HG03095 (cell line): Measurements from ENCODE around the gene NHLRC3.
"Not testable (repeated sequence)": the region's sequence is repeated elsewhere in the genome, so short reads cannot be mapped to it uniquely, and the experiment has no call there.

Experiments
- ATAC-seq: cut with Tn5 transposase; IDR thresholded peaks from one replicate; pipeline ENCODE4 v1.9.1; 2021; ENCODE audit warnings: moderate library complexity; ENCODE audit not compliant: unreplicated experiment

Gene NHLRC3, protein sequence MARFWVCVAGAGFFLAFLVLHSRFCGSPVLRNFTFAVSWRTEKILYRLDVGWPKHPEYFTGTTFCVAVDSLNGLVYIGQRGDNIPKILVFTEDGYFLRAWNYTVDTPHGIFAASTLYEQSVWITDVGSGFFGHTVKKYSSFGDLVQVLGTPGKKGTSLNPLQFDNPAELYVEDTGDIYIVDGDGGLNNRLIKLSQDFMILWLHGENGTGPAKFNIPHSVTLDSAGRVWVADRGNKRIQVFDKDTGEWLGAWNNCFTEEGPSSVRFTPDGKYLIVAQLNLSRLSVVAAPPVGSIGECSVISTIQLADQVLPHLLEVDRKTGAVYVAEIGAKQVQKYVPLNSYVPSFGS

DNA sequence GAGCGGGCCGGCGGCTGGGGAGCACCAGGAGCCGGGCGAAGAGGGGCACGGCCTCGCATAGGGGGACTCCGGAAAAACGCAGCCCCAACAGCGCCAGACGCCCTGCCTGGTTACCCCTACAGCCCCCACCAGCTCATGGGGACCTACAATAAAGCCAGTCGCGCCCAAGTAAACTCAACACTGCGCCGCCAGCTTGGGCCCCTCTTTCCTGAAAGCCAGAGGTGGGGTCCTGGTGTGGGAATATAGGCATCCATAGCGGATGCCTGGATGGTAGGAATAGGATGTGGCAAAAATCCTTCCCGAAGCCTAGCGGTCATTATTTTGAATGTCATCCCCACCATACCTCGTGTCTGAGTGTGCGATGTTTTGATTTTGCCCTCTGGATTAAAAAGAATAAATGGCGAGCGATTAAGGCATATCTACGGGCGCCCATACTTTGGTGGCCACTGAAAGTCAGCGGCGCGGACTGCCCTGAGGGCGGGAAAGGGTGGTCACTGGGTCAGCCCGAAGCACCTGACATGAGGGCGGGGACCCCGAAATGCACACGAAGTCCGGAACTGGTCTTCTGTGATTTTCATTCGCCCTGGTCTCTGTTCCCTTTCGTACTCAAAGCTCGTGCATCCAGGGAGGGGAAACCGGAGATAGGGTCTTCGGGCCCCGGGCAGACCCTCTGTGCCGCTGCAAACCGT lies at the start of gene NHLRC3, which contains the start of gene PROSER1:
NHLRC3 (plus strand) TSS at position 577 of the 689 bp plus-strand sequence. CDS start 184 bp downstream, outside the sequence.
PROSER1 (minus strand) TSS at position 210 of the 689 bp plus-strand sequence. CDS start 847 bp downstream, outside the sequence.
- peak; percentile 70 for ATAC-seq

DNA sequence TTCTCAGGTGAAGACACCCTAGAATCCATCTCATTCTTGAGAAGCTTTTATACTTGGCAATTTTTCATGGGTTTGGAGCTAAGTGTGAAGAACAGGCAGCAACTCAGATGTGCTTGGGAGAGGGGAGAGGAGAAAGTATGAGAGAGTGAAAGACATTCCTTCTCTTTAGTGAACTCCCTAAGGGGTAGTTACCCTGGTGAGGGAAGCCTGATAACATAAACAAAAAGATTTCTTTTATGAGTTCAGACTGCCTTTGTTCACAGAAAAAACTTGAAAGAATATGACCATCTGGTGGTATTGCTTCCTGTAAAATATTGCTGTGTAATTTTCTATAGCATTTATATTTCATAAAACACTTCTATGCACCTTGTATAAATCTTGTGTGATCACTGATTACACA lies 47.6 kb upstream of the NHLRC3 start, which contains the start of gene STOML3:
STOML3 (minus strand) TSS at position 139 of the 400 bp plus-strand sequence; CDS start at position 29, 110 bp downstream.
- ATAC-seq: no peak

- ATAC-seq: no peak
Observed at GRCh38 chr13:38993381-38993780, 44.9 kb upstream of the NHLRC3 start.

DNA sequence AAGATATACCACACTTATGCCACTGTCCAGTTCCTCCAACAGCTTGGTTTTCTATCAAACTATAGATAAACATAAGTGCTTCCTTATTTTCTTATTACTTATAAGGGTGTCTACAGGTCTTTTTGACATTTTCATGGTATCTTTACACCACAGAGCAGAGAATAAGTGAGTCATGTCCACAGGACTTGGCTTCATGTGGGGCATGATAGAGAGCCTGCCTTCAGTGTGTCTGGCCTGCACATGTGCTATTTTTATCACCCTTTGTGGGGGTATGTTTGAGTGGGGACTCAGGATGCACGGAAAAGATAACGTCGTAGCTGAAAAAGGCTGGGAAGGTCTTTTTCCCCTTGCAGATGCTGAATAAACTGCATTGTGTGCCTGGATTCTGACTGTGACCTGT lies 39.5 kb upstream of the NHLRC3 start:
- ATAC-seq: no peak

- not testable (repeated sequence) for ATAC-seq
Observed at GRCh38 chr13:39006371-39007111, 31.7 kb upstream of the NHLRC3 start.

GRCh38 chr13:39012608-39013007 lies 25.6 kb upstream of the NHLRC3 start:
- ATAC-seq: no peak

GRCh38 chr13:39013462-39013861 lies 24.8 kb upstream of the NHLRC3 start:
- no peak for ATAC-seq

GRCh38 chr13:39016087-39016486 lies 22.2 kb upstream of the NHLRC3 start:
- peak; percentile 56 for ATAC-seq

DNA sequence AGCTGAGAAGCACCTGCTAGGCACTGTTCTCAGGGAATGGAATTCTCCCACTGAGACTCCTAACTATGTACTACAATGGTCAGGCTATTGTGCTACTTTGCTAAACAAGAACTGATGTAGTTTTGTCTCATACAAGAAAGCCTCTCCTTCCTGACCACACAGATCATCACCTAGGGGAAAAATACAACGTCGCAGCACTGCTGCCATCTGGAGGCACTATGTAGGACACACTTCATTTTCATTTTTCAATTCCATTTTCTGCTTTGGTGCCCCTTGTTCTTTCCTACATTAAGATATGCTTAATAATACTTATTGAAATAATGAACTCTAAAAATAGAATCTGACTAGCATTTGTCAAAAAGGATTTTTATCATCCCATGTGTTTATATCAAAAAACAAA lies 21.5 kb upstream of the NHLRC3 start:
- peak; percentile 81 for ATAC-seq

DNA sequence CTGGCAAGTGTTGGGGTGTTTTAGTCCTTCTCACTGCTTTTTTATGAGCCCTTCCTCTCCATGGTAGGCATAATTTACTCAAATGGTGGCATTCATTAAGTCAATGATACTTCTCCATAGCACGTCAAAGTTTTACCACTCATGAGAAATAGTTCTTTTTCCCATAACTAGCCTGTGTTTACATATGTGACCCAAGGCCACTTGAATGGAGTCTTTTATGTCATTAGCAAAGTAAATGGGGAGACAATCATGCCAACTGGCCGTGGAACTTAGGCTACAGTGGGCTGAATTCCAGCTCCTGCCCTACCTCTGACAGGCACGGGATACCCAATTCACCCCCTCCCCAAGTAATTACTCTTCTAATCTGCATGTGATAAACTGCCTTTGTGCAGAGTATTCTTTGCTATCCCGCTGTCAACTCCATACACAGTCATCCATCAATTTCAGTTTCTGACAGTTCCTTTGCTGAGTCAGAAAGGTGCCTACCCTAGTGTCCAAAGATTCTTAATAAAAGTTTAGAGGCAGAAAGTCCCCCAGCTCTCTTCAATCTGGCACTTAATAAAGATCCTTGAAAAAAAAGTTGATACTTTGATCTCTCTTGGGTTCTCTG lies 17.3 kb upstream of the NHLRC3 start:
- no peak for ATAC-seq

DNA sequence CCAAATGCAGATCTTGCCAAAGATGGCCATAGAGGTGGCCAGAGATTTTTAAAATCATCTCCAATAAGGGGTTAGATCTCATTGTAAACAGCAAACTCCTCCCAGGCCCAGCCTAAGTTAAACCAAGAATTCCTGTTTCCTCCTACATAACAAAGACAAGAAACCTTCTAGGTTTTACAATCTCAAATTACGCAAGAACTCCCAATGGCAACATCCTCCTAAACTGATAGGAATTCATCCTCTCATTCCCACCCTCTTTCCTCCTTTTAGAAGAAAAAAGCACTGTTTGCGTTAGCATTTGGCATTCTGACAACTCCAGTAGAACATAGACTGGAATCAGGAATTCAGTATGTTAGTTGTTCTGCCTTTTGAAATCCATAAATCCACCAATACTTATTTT lies 14.9 kb upstream of the NHLRC3 start:
- no peak for ATAC-seq

GRCh38 chr13:39023761-39024160 lies 14.5 kb upstream of the NHLRC3 start:
- no peak for ATAC-seq

GRCh38 chr13:39025433-39025839 lies 12.8 kb upstream of the NHLRC3 start:
- no peak for ATAC-seq

- ATAC-seq: no peak
Observed at GRCh38 chr13:39032150-39032549, 6.1 kb upstream of the NHLRC3 start.

DNA sequence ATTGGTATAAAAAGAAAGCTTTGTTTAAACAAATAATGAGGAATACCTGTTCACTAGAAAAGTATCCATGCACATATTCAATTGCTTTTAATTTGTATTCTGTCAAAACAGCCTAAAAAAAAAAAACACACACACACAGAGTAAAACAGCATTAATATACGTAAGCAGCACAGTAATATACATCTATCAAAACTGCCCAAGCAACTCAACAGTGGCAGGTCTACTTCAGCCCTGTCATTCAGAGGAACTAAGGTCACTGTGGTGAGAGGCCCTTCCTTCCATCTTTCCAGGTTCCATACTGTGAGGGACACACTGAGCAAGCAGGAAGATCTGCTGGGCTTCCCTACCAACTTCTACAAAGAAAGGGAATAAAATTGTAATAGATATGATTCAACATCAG lies 4.2 kb upstream of the NHLRC3 start:
- no peak for ATAC-seq

DNA sequence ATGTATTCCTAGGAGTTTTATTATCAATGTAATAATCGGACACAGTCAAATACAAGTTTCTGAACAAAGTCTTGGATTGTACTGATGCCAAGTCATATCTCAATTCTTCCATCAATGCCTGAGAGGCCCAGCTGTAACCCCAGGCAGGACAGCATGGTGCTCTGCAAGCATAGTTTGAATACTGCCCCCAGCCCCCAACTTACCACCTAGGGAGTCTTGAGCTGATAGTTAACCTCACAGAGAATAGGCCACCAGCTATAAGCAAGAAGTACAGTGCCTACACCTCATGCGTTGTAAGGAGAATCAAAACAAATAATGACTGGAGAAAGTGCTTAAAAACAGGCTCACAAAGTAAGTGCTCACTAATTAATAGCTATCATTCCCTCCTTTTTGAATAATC lies 3.1 kb upstream of the NHLRC3 start:
- ATAC-seq: no peak

- no peak for ATAC-seq
Observed at GRCh38 chr13:39035799-39036198, 2.5 kb upstream of the NHLRC3 start.

DNA sequence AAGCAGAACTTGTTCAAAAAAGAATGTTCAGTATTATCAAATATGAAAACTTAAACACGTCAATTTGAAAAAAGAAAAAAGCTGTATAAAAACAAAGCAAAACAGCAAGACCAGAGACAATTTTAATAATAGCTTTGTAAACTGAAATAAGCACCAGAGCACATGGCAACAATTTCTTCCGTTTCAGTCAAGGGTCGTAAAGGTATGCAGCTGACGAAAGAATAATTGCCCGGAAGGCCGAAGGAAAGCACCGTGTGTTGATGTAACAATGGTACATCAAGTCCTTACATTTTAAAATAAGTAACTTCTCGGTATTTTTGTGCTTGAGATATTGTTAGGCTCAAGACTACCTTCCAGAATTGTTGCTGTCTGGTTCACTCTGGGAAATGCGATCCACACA lies 2.0 kb upstream of the NHLRC3 start:
- no peak for ATAC-seq

GRCh38 chr13:39037410-39037879 lies 811 bp upstream of the NHLRC3 start:
- peak; percentile 16 for ATAC-seq

GRCh38 chr13:39038569-39039030 lies 344 bp downstream of the NHLRC3 start:
- ATAC-seq: peak; percentile 33

DNA sequence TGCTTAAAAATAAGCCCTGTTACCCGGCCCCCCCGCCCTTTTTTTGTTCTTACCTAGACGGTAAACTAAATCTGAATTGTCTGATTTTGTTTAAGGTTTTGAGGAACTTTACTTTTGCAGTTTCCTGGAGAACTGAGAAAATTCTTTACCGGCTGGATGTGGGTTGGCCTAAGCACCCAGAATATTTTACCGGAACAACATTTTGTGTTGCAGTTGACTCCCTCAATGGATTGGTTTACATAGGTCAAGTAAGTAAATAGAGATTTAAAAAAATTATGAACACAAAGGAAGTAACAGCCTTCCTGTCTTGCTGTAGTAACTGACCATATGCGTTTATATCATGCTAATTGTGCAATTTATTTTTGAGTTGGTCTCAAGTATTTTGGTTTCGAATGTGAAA lies 785 bp downstream of the NHLRC3 start:
- no peak for ATAC-seq
